ENCODE results near the gene CC2D2A.

The CC2D2A gene

GRCh38 chr4:15444276-15444675 is 25.4 kb upstream of the CC2D2A start:
- no peaks in the 10 kb centered on the region for H4K20me1 ChIP-seq (ENCODE audit: low read depth, low read length)
- no peak for TF ChIP-seq EZH2phosphoT487 (conservative IDR thresholded peaks at IDR 0.05; ENCODE audit: low read length)
- no peak for TF ChIP-seq CTCF (IDR thresholded peaks at IDR 0.05; ENCODE audit: insufficient read depth, low read length, poor library complexity, severe bottlenecking)
- no peaks in the 10 kb centered on the region for H3K36me3 ChIP-seq (ENCODE audit: low read length)
- no peak overlapping the region for H3K9ac ChIP-seq (ENCODE audit: low read length)
- no peak overlapping the region for H3K27ac ChIP-seq (ENCODE audit: low read depth, low read length)
- H3K27me3 ChIP-seq (ENCODE audit: low read length): no peaks in the 10 kb centered on the region
- no peak overlapping the region for H3K4me2 ChIP-seq (ENCODE audit: low read depth, low read length, poor library complexity, severe bottlenecking)
- no peaks in the 10 kb centered on the region for H3K9me3 ChIP-seq (ENCODE audit: insufficient read depth, low read length)
- no peaks in the 10 kb centered on the region for H3K9me2 ChIP-seq (replicated peaks; ENCODE audit: insufficient read depth, low read length)
- H2AFZ ChIP-seq (ENCODE audit: low read depth, low read length, severe bottlenecking): no peak overlapping the region
- H3K79me2 ChIP-seq (ENCODE audit: insufficient read depth, low read length): no peaks in the 10 kb centered on the region
- H3K4me3 ChIP-seq (ENCODE audit: insufficient read depth, low read length, poor library complexity, severe bottlenecking): no peak overlapping the region
- no peaks in the 10 kb centered on the region for H3F3A ChIP-seq (ENCODE audit: insufficient read depth)

GRCh38 chr4:15444879-15445547 is 24.7 kb upstream of the CC2D2A start:
- Histone ChIP-seq H3K4me2 (ENCODE audit: low read depth, low read length, poor library complexity, severe bottlenecking) (no peak overlapping the region), H3K9me3 (ENCODE audit: insufficient read depth, low read length) (no peaks in the 10 kb centered on the region), H2AFZ (ENCODE audit: low read depth, low read length, severe bottlenecking) (no peak overlapping the region), H3K27ac (ENCODE audit: low read depth, low read length) (no peak overlapping the region), H3K36me3 (ENCODE audit: low read length) (no peaks in the 10 kb centered on the region), H3K4me3 (ENCODE audit: insufficient read depth, low read length, poor library complexity, severe bottlenecking) (no peak overlapping the region), H3K27me3 (ENCODE audit: low read length) (no peaks in the 10 kb centered on the region), H3F3A (ENCODE audit: insufficient read depth) (no peaks in the 10 kb centered on the region), H3K9me2 (replicated peaks; ENCODE audit: insufficient read depth, low read length) (no peaks in the 10 kb centered on the region), H4K20me1 (ENCODE audit: low read depth, low read length) (no peaks in the 10 kb centered on the region), H3K79me2 (ENCODE audit: insufficient read depth, low read length) (no peaks in the 10 kb centered on the region), H3K9ac (ENCODE audit: low read length) (no peak overlapping the region)
- no peak for TF ChIP-seq CTCF (IDR thresholded peaks at IDR 0.05; ENCODE audit: insufficient read depth, low read length, poor library complexity, severe bottlenecking)

- TF ChIP-seq CTCF (IDR thresholded peaks at IDR 0.05; ENCODE audit: insufficient read depth, low read length, poor library complexity, severe bottlenecking) (no peak), EZH2phosphoT487 (conservative IDR thresholded peaks at IDR 0.05; ENCODE audit: low read length) (no peak)
- Histone ChIP-seq H2AFZ (ENCODE audit: low read depth, low read length, severe bottlenecking) (no peak overlapping the region), H4K20me1 (ENCODE audit: low read depth, low read length) (no peaks in the 10 kb centered on the region), H3F3A (ENCODE audit: insufficient read depth) (no peaks in the 10 kb centered on the region), H3K9ac (ENCODE audit: low read length) (no peak overlapping the region), H3K4me3 (ENCODE audit: insufficient read depth, low read length, poor library complexity, severe bottlenecking) (no peak overlapping the region), H3K27ac (ENCODE audit: low read depth, low read length) (no peak overlapping the region), H3K27me3 (ENCODE audit: low read length) (no peaks in the 10 kb centered on the region), H3K9me2 (replicated peaks; ENCODE audit: insufficient read depth, low read length) (no peaks in the 10 kb centered on the region), H3K36me3 (ENCODE audit: low read length) (no peaks in the 10 kb centered on the region), H3K4me2 (ENCODE audit: low read depth, low read length, poor library complexity, severe bottlenecking) (no peak overlapping the region), H3K9me3 (ENCODE audit: insufficient read depth, low read length) (no peaks in the 10 kb centered on the region), H3K79me2 (ENCODE audit: insufficient read depth, low read length) (no peaks in the 10 kb centered on the region)
Observed at GRCh38 chr4:15451181-15451865, 18.4 kb upstream of the CC2D2A start.
